Measurements from ENCODE around the gene CDKAL1. TPM values are rescaled to one million over a fixed set of nuclear protein-coding genes. Genes with fewer than 3 reads are reported as not detected.
A peak's percentile ranks its signal among the peaks of the same experiment; 100 is the strongest.

Gene CDKAL1
- total and polyA plus RNA-seq, 2 of the 13 experiments (the other 11 are each of a cell fraction or from before 2014, with no cell fraction given), result 9.5 to 27.7 TPM

DNA sequence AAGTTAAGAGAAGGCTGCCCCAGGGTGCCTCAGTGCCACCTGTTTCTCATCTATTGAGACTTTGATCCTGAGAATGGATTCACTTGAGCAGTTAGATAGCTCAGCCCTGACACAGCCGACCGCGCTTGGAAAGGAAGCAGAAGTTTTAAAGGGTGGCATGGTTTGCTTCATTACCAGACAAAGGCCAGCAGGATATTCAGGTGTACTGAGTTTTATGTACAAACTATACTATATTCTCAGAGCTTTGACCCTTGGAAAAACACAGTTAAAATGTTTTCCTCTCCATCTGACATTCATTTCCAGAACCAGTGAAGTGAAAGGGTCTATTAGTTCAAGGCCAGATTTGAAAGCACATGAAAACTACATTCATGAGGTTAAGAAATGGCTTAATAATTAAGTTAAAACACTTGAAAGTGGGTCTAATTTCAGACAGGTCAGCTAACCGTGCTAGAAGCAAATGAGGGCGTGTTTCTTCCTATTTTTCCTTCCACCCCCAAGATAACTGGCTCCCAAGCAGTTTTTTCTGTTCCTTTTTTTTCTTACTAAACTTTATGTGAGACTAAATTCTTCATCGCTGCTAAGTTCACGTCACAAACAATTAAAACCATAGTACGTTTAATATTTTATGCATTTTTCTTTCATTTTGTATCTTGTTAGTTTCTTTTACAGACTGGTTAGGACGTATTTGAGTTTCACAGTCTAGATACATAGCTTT is 674.0 kb downstream of the CDKAL1 start (continued):
- TF ChIP-seq, protein P1, sequence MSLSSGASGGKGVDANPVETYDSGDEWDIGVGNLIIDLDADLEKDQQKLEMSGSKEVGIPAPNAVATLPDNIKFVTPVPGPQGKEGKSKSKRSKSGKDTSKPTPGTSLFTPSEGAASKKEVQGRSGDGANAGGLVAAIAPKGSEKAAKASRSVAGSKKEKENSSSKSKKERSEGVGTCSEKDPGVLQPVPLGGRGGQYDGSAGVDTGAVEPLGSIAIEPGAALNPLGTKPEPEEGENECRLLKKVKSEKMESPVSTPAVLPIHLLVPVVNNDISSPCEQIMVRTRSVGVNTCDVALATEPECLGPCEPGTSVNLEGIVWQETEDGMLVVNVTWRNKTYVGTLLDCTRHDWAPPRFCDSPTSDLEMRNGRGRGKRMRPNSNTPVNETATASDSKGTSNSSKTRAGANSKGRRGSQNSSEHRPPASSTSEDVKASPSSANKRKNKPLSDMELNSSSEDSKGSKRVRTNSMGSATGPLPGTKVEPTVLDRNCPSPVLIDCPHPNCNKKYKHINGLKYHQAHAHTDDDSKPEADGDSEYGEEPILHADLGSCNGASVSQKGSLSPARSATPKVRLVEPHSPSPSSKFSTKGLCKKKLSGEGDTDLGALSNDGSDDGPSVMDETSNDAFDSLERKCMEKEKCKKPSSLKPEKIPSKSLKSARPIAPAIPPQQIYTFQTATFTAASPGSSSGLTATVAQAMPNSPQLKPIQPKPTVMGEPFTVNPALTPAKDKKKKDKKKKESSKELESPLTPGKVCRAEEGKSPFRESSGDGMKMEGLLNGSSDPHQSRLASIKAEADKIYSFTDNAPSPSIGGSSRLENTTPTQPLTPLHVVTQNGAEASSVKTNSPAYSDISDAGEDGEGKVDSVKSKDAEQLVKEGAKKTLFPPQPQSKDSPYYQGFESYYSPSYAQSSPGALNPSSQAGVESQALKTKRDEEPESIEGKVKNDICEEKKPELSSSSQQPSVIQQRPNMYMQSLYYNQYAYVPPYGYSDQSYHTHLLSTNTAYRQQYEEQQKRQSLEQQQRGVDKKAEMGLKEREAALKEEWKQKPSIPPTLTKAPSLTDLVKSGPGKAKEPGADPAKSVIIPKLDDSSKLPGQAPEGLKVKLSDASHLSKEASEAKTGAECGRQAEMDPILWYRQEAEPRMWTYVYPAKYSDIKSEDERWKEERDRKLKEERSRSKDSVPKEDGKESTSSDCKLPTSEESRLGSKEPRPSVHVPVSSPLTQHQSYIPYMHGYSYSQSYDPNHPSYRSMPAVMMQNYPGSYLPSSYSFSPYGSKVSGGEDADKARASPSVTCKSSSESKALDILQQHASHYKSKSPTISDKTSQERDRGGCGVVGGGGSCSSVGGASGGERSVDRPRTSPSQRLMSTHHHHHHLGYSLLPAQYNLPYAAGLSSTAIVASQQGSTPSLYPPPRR (CRISPR knock-in tag; IDR thresholded peaks at IDR 0.05; ENCODE audit: borderline replicate concordance), result no peak; the same call in 1 of the 2 replicates
- TF ChIP-seq ZNF841 (CRISPR knock-in tag; IDR thresholded peaks at IDR 0.05; ENCODE audit: borderline replicate concordance) (no peak), ZNF44 (CRISPR knock-in tag; IDR thresholded peaks at IDR 0.05) (no peak), SMARCC2 (IDR thresholded peaks at IDR 0.05) (no peak), ARNT (IDR thresholded peaks at IDR 0.05) (no peak), SATB2 (CRISPR knock-in tag; IDR thresholded peaks at IDR 0.05) (peak; percentile 43; the same call in 1 of the 2 replicates), YEATS2 (CRISPR knock-in tag; IDR thresholded peaks at IDR 0.05; ENCODE audit: borderline replicate concordance) (no peak), NFIC (IDR thresholded peaks at IDR 0.05; ENCODE audit: low read length) (no peak), MYNN (CRISPR knock-in tag; IDR thresholded peaks at IDR 0.05; ENCODE audit: low read depth) (no peak), HNF4A (CRISPR knock-in tag; IDR thresholded peaks at IDR 0.05) (peak; percentile 74), RELA (CRISPR knock-in tag; IDR thresholded peaks at IDR 0.05) (no peak), ZNF660 (CRISPR knock-in tag; IDR thresholded peaks at IDR 0.05; ENCODE audit: borderline replicate concordance, low read depth) (no peak), ZNF33A (CRISPR knock-in tag; IDR thresholded peaks at IDR 0.05; ENCODE audit: borderline replicate concordance) (peak; percentile 68; the same call in 1 of the 2 replicates), DPF2 (CRISPR knock-in tag; IDR thresholded peaks at IDR 0.05; ENCODE audit: borderline replicate concordance, low read depth) (no peak), FOXM1 (CRISPR knock-in tag; IDR thresholded peaks at IDR 0.05) (no peak)
- TF ChIP-seq, protein P2, sequence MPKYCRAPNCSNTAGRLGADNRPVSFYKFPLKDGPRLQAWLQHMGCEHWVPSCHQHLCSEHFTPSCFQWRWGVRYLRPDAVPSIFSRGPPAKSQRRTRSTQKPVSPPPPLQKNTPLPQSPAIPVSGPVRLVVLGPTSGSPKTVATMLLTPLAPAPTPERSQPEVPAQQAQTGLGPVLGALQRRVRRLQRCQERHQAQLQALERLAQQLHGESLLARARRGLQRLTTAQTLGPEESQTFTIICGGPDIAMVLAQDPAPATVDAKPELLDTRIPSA (CRISPR knock-in tag; IDR thresholded peaks at IDR 0.05; ENCODE audit: borderline replicate concordance), result no peak
- TF ChIP-seq, protein P3, sequence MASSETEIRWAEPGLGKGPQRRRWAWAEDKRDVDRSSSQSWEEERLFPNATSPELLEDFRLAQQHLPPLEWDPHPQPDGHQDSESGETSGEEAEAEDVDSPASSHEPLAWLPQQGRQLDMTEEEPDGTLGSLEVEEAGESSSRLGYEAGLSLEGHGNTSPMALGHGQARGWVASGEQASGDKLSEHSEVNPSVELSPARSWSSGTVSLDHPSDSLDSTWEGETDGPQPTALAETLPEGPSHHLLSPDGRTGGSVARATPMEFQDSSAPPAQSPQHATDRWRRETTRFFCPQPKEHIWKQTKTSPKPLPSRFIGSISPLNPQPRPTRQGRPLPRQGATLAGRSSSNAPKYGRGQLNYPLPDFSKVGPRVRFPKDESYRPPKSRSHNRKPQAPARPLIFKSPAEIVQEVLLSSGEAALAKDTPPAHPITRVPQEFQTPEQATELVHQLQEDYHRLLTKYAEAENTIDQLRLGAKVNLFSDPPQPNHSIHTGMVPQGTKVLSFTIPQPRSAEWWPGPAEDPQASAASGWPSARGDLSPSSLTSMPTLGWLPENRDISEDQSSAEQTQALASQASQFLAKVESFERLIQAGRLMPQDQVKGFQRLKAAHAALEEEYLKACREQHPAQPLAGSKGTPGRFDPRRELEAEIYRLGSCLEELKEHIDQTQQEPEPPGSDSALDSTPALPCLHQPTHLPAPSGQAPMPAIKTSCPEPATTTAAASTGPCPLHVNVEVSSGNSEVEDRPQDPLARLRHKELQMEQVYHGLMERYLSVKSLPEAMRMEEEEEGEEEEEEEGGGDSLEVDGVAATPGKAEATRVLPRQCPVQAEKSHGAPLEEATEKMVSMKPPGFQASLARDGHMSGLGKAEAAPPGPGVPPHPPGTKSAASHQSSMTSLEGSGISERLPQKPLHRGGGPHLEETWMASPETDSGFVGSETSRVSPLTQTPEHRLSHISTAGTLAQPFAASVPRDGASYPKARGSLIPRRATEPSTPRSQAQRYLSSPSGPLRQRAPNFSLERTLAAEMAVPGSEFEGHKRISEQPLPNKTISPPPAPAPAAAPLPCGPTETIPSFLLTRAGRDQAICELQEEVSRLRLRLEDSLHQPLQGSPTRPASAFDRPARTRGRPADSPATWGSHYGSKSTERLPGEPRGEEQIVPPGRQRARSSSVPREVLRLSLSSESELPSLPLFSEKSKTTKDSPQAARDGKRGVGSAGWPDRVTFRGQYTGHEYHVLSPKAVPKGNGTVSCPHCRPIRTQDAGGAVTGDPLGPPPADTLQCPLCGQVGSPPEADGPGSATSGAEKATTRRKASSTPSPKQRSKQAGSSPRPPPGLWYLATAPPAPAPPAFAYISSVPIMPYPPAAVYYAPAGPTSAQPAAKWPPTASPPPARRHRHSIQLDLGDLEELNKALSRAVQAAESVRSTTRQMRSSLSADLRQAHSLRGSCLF (CRISPR knock-in tag; IDR thresholded peaks at IDR 0.05; ENCODE audit: borderline replicate concordance), result no peak
- TF ChIP-seq, protein P4, sequence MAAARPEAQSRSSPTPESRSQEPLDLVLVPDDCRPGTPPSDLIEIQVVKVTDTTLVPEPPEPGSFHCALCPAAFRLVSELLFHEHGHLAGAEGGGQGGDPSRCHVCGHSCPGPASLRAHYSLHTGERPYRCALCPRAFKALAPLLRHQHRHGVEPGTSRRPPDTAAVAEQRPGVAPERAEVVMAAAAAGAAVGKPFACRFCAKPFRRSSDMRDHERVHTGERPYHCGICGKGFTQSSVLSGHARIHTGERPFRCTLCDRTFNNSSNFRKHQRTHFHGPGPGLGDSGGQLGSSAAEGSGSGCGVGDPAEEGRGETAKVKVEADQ (CRISPR knock-in tag; IDR thresholded peaks at IDR 0.05; ENCODE audit: borderline replicate concordance), result 0 out of 2 replicates have a peak, but pooled peaks have one; percentile 59
